ENCODE results near the gene WDR73.

The WDR73 gene

DNA sequence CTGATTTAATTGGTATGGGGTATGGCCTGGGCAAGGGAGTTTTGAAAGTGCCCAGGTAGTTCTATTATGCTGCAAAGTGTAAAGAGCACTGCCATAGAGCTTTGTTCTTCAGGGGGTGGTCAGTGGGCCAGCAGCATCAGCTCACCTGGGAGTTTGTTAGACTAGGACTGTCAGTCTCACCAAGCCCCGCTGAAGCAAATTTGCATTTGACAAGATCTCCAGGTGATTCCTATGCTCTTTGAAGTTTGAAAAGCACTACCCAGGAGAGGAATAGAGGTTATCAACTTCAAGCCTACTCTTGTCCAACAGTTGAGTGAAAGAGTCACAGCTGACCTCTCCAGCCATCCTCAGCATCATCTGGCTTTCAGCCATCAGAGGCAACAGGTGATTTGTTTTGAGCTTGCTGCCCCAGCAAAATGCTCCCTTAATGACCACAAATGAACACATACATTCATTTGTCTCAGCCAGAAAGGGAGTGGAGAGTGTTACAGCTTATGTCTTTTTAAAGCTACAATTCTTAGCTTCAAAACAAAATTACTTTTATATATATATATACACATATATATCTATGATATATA is 45.3 kb downstream of the WDR73 start:
- DNase-seq, result no peak

DNA sequence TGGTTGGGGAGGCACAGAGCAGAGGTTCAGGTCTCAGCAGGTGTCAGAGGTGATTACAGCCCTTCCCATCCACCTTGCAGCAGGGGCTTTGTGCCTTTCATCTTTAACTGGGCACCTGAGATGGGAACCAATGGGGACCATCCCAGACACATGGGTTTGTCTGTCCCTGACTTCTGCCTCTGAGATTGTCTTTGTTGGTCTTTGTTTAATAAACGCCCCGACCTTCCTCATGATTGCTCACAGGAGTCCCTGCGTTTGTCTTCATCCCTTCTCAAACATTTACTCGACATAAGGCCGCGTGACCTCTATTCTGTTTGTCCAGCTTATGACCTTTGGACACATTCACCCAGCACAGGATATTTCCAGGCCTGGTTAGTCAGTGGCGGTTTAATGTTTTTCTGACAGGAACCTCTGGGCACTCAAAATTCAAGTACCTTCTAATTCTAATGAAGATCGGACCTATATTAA is 47.4 kb downstream of the WDR73 start:
- no peak for DNase-seq

DNA sequence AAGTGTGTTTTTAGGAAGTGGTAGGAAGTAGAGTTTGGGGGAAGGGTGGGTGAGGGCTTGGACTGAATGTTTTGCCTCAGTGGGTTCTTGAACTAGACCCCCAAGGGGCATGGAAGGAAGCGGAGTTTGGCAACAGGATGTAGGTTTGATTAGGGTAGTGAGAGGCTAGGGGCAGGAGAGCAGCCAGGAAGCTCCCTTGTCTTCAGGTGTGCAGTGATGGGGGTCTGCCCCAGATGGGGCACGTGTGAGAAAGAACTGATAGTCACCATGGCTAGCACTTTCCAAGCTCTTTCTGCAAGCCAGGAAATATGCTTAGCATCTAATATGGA is 48.6 kb downstream of the WDR73 start:
- no peak for DNase-seq

DNA sequence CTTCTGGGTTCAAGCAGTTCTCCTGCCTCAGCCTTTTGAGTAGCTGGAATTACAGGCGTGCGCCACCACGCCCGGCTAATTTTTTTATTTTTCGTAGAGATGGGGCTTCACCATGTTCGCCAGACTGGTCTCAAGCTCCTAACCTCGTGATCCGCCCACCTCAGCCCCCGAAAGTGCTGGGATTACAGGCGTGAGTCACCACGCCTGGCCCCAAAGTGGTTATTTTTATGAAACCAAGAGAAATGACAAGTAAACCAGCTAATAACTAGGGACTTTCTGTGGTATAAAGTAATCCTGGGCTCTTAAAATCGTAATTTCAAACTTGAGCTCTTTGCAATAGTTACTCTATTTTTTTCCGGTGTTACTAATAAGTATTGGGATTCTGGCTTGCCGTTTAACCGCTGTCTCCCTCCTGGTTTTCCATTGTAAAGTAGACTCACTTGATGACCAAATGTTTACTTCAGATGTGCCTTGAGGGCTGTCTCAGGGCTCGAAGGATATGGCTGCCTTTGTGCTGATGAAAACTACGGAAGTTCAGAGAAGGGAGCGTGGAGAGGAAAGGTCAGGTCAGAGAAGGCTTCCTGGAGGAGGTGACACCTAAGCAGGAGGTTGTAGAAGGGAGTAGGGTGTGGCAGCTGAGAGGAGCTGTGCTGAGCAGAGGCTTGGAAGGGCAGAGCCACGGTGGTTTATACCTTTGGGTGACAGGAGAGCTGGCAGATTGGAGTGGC is 49.1 kb downstream of the WDR73 start:
- no peak for DNase-seq

DNA sequence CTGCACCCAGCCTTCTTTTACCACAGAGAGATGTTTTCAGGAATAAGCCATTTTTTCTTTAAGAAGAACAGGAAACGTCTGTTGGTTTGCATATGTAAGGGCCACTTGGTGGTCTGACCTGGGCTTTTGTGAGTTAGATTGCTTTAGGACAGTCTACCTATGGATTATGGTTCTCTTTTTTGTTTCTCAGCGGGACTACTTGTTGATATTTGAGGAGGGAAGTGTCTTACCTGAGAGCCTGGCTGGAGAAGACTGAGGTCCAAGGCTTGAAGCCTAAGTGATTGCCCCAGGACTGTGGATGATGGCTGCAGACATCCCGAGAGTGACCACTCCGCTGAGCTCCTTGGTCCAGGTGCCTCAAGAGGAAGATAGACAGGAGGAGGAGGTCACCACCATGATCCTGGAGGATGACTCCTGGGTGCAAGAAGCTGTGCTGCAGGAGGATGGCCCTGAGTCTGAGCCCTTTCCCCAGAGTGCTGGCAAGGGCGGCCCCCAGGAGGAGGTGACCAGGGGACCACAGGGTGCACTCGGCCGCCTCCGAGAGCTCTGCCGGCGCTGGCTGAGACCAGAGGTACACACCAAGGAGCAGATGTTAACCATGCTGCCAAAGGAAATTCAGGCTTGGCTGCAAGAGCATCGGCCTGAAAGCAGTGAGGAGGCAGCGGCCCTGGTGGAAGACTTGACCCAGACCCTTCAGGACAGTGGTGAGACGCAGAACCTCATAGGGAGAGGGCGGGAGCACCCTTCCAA is 50.3 kb downstream of the WDR73 start:
- no peak for DNase-seq

DNA sequence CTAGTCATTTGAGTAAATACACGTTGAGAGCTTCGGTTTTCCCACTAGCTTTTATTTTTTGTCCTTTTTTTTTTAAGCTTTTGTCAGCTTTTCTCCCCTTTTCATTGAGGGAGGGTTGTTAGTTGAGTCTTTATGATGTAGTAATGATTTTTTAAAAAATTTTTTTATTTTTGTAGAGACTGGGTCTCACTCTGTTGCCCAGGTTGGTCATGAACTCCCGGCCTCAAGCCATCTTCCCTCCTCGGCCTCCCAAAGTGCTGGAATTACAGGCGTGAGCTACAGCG is 52.6 kb downstream of the WDR73 start:
- DNase-seq, result no peak

DNA sequence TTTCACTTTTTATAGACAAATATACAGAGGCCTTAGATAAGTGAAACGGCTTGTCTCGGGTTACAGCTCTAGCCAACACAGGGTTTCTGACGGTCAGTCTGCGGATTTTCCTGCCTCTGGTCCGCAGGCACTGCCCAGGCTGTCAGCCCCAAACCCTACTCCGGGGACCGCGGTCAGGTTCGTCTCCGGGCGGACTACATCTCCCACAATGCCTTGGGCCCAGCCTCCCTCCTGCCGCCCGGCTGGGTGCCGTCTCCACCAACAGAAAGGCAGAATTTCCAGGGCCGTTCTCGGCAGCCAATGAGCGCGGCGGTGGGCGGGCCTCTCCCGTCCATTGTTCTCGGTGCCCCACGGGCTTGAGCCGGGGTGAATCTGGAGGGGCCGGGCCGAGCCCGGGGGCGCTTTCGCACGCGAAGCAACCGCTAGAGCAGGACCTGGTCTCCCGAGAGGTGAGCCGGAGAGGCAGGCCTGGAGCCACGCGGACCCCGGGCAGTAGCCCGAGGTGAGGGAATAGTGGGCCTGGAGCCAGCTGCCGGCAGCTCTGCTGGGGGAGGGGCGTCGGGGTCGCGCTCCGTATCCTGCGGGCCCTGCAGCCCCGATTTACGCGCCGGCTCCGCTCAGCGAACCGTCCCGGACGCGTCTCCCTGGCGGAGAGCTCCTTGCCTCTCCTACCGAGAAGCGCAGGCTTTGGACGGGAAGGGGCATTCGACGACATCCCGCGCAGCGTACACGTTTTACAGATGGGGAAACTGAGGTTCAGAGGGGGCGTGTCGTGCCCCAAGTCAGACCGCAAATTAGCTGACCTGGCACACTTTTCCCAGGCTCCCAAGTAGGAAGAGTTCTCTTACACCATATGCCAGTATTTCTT is 53.2 kb downstream of the WDR73 start, which contains the start of gene ZSCAN2:
Gene ZSCAN2, plus strand, starts transcription at position 323 of the 868 bp plus-strand sequence. CDS start 2,919 bp downstream, outside the sequence.
- DNase-seq, result peak; percentile 92

DNA sequence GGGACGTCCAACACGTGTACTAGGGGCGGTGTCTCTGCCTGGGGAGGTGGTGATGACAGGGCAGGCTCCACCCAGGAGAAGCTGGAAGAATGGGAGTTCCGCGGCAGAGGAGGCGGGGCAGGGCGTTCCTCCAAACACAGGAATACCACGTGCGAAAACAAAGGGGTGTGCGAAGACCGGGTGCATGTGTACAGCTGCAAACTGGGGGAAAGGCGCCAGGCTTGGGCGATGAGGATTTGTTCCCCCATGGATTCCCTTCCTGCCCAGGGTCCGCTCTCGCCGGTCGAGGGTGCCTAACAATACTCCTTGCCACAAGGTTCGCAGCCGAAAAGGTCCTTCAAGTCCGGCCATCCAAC is 53.8 kb downstream of the WDR73 start:
- DNase-seq, result peak; percentile 80

DNA sequence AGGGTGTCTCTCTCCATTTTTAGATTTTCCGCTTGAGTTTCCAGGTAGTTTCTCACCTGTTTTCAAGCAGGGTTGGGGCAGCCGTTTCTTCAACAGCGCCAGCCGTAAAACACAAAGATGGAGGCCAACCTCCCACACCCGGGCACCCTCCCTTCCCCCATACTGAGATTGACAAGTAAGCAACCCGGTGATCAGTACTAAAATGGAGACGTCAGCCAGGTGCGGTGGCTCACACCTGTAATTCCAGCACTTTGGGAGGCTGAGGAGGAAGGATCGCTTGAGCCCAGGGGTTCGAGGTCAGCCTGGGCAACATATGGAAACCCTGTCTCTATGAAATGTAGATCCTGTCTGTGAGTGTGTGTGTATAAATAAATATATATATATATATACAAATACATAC is 54.2 kb downstream of the WDR73 start:
- no peak for DNase-seq

DNA sequence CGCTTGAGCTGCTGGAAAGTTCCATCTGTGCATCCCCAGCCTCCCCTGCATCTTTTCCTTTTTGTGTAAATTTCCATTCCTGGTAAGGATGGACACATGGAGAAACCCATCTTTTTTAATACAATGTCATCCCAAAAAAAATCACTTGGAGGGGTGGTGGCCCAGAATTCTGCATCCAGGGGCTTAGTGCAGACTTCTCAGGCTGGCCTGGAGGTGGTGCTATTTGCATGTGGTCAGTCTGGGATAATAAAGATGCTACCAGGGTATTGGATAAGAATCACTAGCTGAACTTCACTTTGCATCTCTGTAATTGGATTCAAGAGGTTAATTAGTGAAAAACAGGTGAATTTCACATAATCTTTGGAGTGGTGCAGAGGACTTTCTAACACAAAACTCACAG is 55.1 kb downstream of the WDR73 start:
- DNase-seq, result peak; percentile 17

DNA sequence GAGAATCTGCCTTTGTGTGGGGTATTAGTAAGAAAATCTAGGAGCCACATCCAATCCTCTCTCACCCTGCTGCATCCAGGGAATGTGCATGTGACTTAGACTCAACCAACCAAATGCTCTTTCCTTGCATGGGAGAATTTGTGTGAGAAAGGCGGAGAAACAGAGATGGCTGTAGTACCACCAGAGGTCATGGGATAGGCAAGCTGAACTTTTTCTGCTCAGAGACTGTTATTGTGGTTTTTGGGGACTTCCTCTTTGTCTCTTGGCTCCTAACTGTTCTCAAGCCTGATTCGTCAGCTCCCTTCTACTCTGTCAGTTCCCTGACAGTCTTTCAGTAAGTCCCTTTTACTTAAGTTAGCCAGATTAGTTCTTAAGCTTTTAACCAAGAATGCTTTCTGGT is 55.8 kb downstream of the WDR73 start:
- DNase-seq, result no peak

DNA sequence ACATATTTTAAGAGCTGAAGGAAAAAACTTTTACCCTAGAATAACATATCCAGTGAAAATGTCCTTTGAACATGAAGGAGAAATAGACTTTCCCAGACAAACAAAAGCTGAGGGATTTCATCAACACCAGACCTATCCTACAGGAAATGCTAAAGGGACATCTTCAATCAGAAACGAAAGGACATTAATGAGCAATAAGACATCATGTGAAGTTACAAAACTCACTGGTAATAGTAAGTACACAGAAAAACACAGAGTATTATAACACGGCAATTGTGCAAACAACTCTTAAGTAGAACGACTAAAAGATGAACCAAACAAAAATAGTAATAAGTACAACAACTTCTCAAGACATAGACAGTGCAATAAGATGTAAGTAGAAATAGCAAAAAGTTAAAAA is 56.8 kb downstream of the WDR73 start:
- no peak for DNase-seq

DNA sequence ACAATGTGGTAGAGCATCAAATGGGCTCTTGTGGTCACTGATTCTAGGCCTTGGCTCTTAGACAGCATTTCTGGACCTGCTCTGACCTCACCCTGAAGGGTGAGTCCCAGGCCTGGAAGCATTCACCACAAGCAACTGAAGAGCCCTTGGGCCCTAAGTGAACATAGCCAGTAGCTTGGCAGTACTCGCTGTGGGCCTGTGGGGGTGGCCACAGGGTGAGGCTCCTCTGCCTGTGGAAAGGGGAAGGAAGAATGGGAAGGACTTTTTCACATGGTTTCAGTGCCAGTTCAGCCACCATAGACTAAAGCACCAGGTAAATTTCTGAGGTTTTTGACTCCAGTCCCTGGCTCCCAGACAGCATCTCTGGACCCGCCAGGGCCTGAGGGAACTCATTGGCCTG is 58.4 kb downstream of the WDR73 start:
- DNase-seq, result no peak

DNA sequence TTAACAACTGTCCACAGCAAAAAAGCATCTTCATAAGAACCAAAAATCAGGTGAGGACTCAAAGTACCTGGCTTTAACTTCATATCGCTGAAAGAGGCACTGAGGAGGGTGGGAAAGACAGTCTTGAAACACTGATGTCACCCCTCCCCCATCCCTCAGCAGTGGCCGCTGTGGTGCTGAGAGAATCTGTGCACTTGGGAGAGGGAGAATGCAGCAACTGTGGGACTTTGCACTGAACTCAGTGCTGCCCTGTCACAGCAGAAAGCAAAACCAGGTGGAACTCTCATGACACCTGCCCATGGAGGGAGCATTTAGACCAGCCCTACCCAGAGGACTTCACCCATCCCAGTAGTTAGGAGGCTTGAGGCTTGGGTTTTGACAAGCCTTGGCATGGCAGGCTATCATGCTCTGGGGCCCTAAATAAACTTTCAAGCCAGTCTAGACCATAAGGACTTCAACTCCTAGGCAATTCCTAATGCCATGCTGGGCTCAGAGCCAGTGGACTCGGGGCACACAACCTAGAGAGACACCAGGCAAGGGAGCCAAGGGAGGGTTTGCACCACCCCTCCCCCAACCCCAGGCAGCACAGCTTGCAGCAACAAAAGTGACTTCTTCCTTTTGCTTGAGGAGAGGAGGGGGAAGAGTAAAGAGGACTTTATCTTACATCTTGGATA is 59.3 kb downstream of the WDR73 start:
- no peak for DNase-seq

DNA sequence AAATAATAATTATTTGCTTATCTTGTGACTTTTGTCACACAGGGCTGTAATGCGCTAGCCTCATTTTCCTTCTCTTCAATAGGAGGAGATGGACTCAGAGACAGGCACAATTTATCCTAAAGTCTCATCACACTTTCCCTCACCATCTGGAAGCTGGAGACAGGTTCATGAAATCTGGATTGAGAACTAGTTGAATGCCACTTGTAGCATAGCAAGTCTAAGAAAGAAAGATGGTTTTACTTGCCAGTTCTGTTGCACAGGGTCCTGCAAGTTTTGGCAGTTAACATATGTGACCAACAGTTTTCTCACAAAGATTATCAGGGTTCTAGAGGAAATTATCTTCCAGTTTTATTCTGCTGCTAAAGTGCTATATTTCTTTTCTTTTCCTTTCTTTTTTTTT is 62.3 kb downstream of the WDR73 start:
- no peak for DNase-seq

DNA sequence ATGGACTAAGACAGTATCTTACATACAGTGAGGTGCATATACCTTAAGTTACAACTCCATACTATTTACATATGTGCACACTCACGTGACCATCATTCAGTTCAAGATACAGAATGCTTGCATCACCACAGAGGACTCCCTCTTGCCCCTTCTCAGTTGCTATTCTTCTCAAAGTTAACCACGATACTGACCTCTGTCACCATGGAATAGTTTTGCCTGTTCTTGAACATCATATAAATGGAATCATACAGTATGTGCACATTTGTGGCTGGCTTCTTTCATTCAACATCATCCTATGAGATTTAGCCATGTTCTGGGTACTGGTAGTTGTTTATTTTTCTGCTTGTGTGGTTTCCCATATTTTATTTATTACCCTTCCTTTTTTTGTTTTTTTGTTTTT is 63.7 kb downstream of the WDR73 start:
- DNase-seq, result no peak
